A673 (cell line): ENCODE data around the gene PRRC2A. TPM values are rescaled to one million over a fixed set of nuclear protein-coding genes. Genes with fewer than 3 reads are reported as not detected.

ENCODE experiments used
- BruUV-seq: library from RNA; stranded (reverse); fragments of 400-500 nt; replicated peaks from 2 replicates; lab custom pipeline; 2021; lab: Mats Ljungman, UMichigan
- CTCF ChIA-PET: fragments of 300-600 bp; sonication (Branson Sonifier 250); formaldehyde crosslinking; loops from one replicate; lab custom pipeline; 2022; ENCODE audit warnings: antibody characterized with exemption; lab: Charles Lee
- POLR2A ChIA-PET: fragments of 300-600 bp; sonication (Branson Sonifier 250); formaldehyde crosslinking; loops from one replicate; lab custom pipeline; 2022; ENCODE audit warnings: antibody characterized with exemption; ENCODE audit not compliant: low non-redundant PET; lab: Charles Lee
- DNase-seq: peaks from one replicate; pipeline ENCODE4 v3.0.0-alpha.2; 2015; ENCODE audit warnings: low spot score
- H3K27ac ChIP-seq: fragments of 200-600 bp; sonication (generic); 2 replicates; pipeline ENCODE4 v1.5.1; 2016; ENCODE audit warnings: mixed run types, low read depth, mild to moderate bottlenecking, mixed read lengths, antibody characterized with exemption, low read length; ENCODE audit not compliant: poor library complexity, severe bottlenecking
- H3K27me3 ChIP-seq: fragments of 200-600 bp; sonication (generic); replicated peaks from 2 replicates; pipeline ENCODE4 v1.6.1; 2017; ENCODE audit warnings: mixed run types, low read depth, mild to moderate bottlenecking, mixed read lengths, antibody characterized with exemption, low read length; ENCODE audit not compliant: insufficient read depth, poor library complexity
- H3K36me3 ChIP-seq: fragments of 200-600 bp; sonication (generic); 2 replicates; pipeline ENCODE4 v1.6.1; 2016; ENCODE audit warnings: mixed run types, mild to moderate bottlenecking, mixed read lengths, antibody characterized with exemption, low read length; ENCODE audit not compliant: insufficient read depth, poor library complexity, severe bottlenecking
- H3K4me1 ChIP-seq: fragments of 200-600 bp; sonication (generic); 2 replicates; pipeline ENCODE4 v1.6.1; 2017; ENCODE audit warnings: mixed run types, mild to moderate bottlenecking, mixed read lengths, antibody characterized with exemption, low read length; ENCODE audit not compliant: insufficient read depth, poor library complexity, severe bottlenecking
- H3K4me3 ChIP-seq: fragments of 200-600 bp; sonication (generic); 2 replicates; pipeline ENCODE4 v1.5.1; 2016; ENCODE audit warnings: low read depth, mixed run types, mild to moderate bottlenecking, mixed read lengths, low read length; ENCODE audit not compliant: poor library complexity, severe bottlenecking
- H3K9me3 ChIP-seq: fragments of 200-600 bp; sonication (generic); 2 replicates; pipeline ENCODE4 v1.6.1; 2016; ENCODE audit warnings: mixed run types, low read depth, mild to moderate bottlenecking, mixed read lengths, antibody characterized with exemption, low read length; ENCODE audit not compliant: poor library complexity, severe bottlenecking
- EZH2 ChIP-seq: fragments of 200-600 bp; sonication (generic); IDR thresholded peaks from 2 replicates; pipeline ENCODE4 v1.6.1; 2017; ENCODE audit warnings: borderline replicate concordance, low read depth, mild to moderate bottlenecking, mixed read lengths, antibody characterized with exemption, low read length; ENCODE audit not compliant: poor library complexity, severe bottlenecking
- intact Hi-C: fragments of 100-400 bp; cut with micrococcal nuclease; formaldehyde crosslinking; loops from one replicate; pipeline ENCODE4 v1.10.0; 2022; ENCODE audit not compliant: unreplicated experiment
- total RNA-seq: library from RNA; stranded (reverse); gene quantifications from 2 replicates; pipeline ENCODE4 v1.2.3, GENCODE V29; 2021
- TF ChIP-seq, protein P1 (sequence below): fragments of 300-800, 200-600 bp; sonication (generic); conservative IDR thresholded peaks from 2 replicates; pipeline ENCODE4 v1.5.1; 2017; ENCODE audit warnings: low read depth, mild to moderate bottlenecking, antibody characterized with exemption, low read length, moderate library complexity, mixed read lengths

PRRC2A gene
- total RNA-seq, 1 experiment from 2014 or later = 289 TPM

DNA sequence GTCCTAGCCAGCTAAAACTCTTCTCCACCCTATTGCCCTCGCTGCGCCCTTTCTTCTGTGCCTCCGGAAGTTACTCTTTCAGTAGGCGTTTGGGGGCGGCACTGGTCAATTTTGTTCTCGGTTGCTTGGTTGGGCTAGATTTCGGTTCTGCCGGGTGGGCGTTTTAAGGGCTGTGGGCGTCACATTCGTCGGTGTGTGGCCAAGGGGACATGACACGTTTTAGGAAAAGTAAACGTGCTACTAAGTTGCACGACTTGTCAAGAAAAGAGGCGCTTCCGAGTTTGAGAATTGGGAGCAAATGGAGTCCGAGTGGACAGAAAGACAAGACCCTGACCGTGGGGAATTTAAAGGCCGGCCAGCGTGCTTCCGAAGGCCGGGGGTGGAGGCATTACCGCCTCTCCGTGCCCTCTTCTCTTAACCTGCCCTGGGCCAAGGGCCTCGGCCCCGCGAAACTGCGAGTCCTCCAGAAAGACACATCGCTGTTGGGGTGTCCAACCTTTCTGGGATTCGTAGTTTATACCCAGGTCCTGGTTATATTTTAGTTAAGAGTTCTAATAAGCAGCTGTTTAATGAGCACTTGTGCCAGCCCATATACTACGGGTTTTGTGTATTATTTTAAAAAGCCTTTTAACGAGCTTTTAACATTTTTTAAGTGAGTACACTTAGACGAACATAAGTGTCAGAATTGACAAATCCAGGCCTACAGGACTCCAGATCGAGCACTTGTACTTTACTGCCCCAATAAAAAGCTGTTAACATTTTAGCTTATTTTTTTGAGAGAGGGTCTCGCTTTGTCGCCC is 32.6 kb downstream of the PRRC2A start:
- Histone ChIP-seq H3K9me3 (no peaks in the 10 kb centered on the region), H3K27ac (peak overlapping the region; percentile 97), H3K4me3 (peak overlapping the region; percentile 63), H3K36me3 (peaks cover 19% of the 10 kb centered on the region), H3K4me1 (peaks cover 14% of the 10 kb centered on the region), H3K27me3 (no peaks in the 10 kb centered on the region)
- intact Hi-C loops = loop anchor here (10.0 kb wide), 1 partner anchor 108 kb away; the partner anchor contains the start of genes ATP6V1G2, DDX39B and NFKBIL1
- TSS peak; percentile 95 for BruUV-seq
- CTCF ChIA-PET = interaction anchor here (1.2 kb wide), 1 partner anchor 8 kb away, joined by 5 read pairs; the partner anchor contains the start of gene C6orf47
- peak; percentile 95 for DNase-seq
- TF ChIP-seq EZH2 = no peak
- TF ChIP-seq, protein P1, sequence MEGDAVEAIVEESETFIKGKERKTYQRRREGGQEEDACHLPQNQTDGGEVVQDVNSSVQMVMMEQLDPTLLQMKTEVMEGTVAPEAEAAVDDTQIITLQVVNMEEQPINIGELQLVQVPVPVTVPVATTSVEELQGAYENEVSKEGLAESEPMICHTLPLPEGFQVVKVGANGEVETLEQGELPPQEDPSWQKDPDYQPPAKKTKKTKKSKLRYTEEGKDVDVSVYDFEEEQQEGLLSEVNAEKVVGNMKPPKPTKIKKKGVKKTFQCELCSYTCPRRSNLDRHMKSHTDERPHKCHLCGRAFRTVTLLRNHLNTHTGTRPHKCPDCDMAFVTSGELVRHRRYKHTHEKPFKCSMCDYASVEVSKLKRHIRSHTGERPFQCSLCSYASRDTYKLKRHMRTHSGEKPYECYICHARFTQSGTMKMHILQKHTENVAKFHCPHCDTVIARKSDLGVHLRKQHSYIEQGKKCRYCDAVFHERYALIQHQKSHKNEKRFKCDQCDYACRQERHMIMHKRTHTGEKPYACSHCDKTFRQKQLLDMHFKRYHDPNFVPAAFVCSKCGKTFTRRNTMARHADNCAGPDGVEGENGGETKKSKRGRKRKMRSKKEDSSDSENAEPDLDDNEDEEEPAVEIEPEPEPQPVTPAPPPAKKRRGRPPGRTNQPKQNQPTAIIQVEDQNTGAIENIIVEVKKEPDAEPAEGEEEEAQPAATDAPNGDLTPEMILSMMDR = peak; percentile 30; the same call in 1 of the 2 replicates
- POLR2A ChIA-PET = interaction anchor here (0.6 to 1.0 kb wide), 3 partner anchors 11 to 194 kb away, joined by 3 to 5 read pairs (median 4); partner anchors contain the start of gene HSPA1B

DNA sequence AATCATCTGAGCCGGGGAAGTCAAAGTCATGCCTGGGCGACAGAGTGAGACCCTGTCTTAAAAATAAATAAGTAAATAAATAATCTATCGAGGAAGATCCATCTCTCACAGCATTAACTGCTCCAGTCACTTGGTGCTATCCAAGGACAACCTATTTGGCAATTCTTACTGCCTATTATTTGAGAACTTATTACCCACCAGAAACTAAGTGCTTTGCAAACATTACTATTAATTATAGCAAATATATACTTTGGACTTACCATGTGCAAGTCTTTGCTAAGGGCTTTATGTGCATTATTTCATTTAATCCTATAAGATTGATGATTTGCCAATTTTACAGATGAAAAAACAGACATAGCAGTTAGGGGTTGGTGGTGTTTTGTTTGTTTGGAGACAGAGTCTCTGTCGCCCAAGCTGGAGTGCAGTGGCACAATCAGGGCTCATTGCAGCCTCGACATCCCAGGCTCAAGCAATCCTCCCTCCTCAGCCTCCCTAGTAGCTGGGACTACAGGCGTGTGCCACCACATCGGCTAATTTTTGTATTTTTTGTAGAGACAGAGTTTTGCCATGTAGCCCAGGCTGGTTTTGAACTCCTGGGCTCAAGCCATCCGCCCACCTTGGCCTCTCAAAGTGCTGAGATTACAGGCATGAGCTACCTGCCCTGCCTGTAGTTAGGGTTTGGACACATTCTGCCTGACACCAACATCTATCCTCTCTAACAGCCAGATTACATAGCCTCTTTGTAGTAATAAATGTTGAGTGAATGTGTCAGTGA is 34.2 kb downstream of the PRRC2A start:
- intact Hi-C loops = loop anchor here (10.0 kb wide), 1 partner anchor 110 kb away; the partner anchor contains the start of genes ATP6V1G2, DDX39B and NFKBIL1
- no peak for DNase-seq
- H3K27ac ChIP-seq = no peak overlapping the region
- H3K4me1 ChIP-seq = peaks cover 27% of the 10 kb centered on the region
- H3K36me3 ChIP-seq = peaks cover 3% of the 10 kb centered on the region
- no peaks in the 10 kb centered on the region for H3K9me3 ChIP-seq
- ChIA-PET POLR2A (interaction anchor here (0.6 to 0.8 kb wide), 2 partner anchors 12 to 173 kb away, joined by 3 read pairs; partner anchors contain the start of gene HSPA1B), CTCF (no interaction called here)
- no peaks in the 10 kb centered on the region for H3K27me3 ChIP-seq
- TF ChIP-seq, protein P1 = no peak
- no peak for TF ChIP-seq EZH2
- no peak overlapping the region for H3K4me3 ChIP-seq
- BruUV-seq = no TSS peak
